Kidney (tissue), 14 donors: ENCODE results near the gene ZNF827. TPM values are rescaled to one million over a fixed set of nuclear protein-coding genes. Genes with fewer than 3 reads are reported as not detected.

ENCODE experiments used
- DNase-seq, 5 donors: peaks; one replicate each; pipeline ENCODE4 v3.0.0-alpha.2; 2013 to 2020
- FAIRE-seq: peaks from 2 replicates; lab custom pipeline; 2012; peaks lifted over from hg19 to GRCh38; lab: Jason Lieb, UNC
- H3K27ac ChIP-seq, 2 donors: one replicate each; pipeline ENCODE4 v1.7.0; 2013; ENCODE audit warnings: low read depth in 2 of 2, low read length in 2 of 2, inconsistent platforms in 1 of 2
- H3K27me3 ChIP-seq: one replicate; pipeline ENCODE4 v1.7.1; 2013; ENCODE audit warnings: low read length, inconsistent platforms; ENCODE audit not compliant: control insufficient read depth, insufficient read depth
- H3K36me3 ChIP-seq, 3 donors: one replicate each; pipeline versions ENCODE4 v1.7.0 to v1.7.1; 2013; ENCODE audit warnings: low read length in 3 of 3, control low read depth in 1 of 3, inconsistent platforms in 1 of 3; ENCODE audit not compliant: insufficient read depth in 3 of 3, control insufficient read depth in 2 of 3
- H3K4me1 ChIP-seq, 3 donors: one replicate each; pipeline versions ENCODE4 v1.7.0 to v1.7.1; 2013; ENCODE audit warnings: low read length in 3 of 3, inconsistent platforms in 1 of 3, low read depth in 1 of 3; ENCODE audit not compliant: control insufficient read depth in 2 of 3, insufficient read depth in 2 of 3
- H3K4me3 ChIP-seq, 3 donors: one replicate each; pipeline versions ENCODE4 v1.7.0 to v1.8.1; 2013; ENCODE audit warnings: low read length in 3 of 3, control low read depth in 1 of 3, inconsistent platforms in 1 of 3
- H3K9ac ChIP-seq, 3 donors: one replicate each; pipeline versions ENCODE4 v1.7.0 to v1.7.1; 2013; ENCODE audit warnings: low read length in 3 of 3, control low read depth in 1 of 3, inconsistent platforms in 1 of 3
- H3K9me3 ChIP-seq, 3 donors: one replicate each; pipeline versions ENCODE4 v1.7.0 to v1.7.1; 2013; ENCODE audit warnings: low read length in 3 of 3, control low read depth in 1 of 3, inconsistent platforms in 1 of 3; ENCODE audit not compliant: control insufficient read depth in 2 of 3, insufficient read depth in 1 of 3
- intact Hi-C: fragments of 100-400 bp; cut with DNase I; formaldehyde crosslinking; loops from one replicate; pipeline ENCODE4 v1.11.1; 2022
- polyA plus RNA-seq: library from polyadenylated mRNA; stranded (reverse); fragments of 350-450 nt; fragmentation: Illumina TruSeq; extraction: RNeasy Lipid Tissue Mini Kit (QIAGEN cat#74804); gene quantifications from one replicate; pipeline ENCODE4 v1.2.3, GENCODE V29; 2014; ENCODE audit warnings: low read depth, low replicate concordance; ENCODE audit not compliant: insufficient read depth
- total RNA-seq: library from RNA; stranded (reverse); fragmentation: NEBNext Ultra II Directional; extraction: Animal tissue kit (Norgen Biotek cat#: 25700); gene quantifications from one replicate; pipeline ENCODE4 v1.2.1, GENCODE V29; 2021
- TF ChIP-seq, protein P1 (sequence below): IDR thresholded peaks from 3 replicates; pipeline ENCODE4 v1.5.1; 2012; ENCODE audit warnings: mild to moderate bottlenecking, moderate library complexity, borderline replicate concordance; ENCODE audit not compliant: insufficient read depth; ENCODE audit errors: extremely low read depth
- donor health status: control.
- donor health status: control.
- donor health status: control.
- donor health status: control.
- donor health status: control.
- donor health status: DM: yes; HTN: yes; CAD: no.
- donor health status: Normal renal cell carcinoma (clear cell type).

Gene ZNF827
- total and polyA plus RNA-seq, 2 donors from 2014 or later = 3.5 to 22.6 TPM

DNA sequence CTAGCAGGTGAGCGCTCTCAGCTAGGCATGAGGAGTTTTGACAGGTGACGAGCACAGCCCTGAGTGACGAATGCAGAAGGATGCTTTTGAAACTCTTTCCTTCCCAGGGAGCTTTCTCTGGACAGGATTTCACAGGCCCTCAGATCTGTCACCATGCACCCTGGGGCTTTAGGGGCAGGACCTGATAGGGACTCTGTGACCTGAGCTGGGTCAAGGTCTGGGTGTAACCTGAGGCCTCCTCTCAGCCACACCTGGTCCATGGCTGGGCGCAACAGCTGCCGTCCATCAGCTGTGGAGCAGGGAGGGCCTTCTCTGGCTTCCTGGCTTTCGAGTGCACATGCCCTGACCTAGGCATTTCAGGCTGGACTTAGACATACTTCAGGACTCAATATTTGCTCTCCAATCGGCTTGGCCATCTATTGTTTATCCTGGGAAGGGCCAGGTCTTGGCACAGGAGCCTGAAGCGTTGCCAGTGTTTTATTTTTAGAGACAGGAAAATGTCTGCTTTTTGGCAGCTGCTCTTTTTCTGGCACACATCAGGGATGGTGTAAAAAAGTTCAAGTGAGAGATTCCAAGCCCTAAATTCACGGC is 202.3 kb downstream of the ZNF827 start:
- no peak overlapping the region for H3K9ac ChIP-seq
- no peak for FAIRE-seq
- no peaks in the 10 kb centered on the region for H3K9me3 ChIP-seq
- H3K27ac ChIP-seq = peak overlapping the region; percentile 62 to 63
- no peaks in the 10 kb centered on the region for H3K27me3 ChIP-seq
- DNase-seq = peak in 3 of 5 donors; percentile 36 to 69 (median 43)
- no peak overlapping the region for H3K4me3 ChIP-seq
- peaks cover 4 to 25% (median 16%) of the 10 kb centered on the region in 3 donors for H3K4me1 ChIP-seq
- TF ChIP-seq, protein P1, sequence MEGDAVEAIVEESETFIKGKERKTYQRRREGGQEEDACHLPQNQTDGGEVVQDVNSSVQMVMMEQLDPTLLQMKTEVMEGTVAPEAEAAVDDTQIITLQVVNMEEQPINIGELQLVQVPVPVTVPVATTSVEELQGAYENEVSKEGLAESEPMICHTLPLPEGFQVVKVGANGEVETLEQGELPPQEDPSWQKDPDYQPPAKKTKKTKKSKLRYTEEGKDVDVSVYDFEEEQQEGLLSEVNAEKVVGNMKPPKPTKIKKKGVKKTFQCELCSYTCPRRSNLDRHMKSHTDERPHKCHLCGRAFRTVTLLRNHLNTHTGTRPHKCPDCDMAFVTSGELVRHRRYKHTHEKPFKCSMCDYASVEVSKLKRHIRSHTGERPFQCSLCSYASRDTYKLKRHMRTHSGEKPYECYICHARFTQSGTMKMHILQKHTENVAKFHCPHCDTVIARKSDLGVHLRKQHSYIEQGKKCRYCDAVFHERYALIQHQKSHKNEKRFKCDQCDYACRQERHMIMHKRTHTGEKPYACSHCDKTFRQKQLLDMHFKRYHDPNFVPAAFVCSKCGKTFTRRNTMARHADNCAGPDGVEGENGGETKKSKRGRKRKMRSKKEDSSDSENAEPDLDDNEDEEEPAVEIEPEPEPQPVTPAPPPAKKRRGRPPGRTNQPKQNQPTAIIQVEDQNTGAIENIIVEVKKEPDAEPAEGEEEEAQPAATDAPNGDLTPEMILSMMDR = no peak
- H3K36me3 ChIP-seq = no peaks in the 10 kb centered on the region
- intact Hi-C loops = no loop called here

GRCh38 chr4:145735827-145736226 is 202.8 kb downstream of the ZNF827 start:
- Histone ChIP-seq H3K9me3 (no peaks in the 10 kb centered on the region), H3K27ac (peak overlapping the region in 1 of 2 donors; percentile 62), H3K9ac (no peak overlapping the region), H3K27me3 (no peaks in the 10 kb centered on the region), H3K4me3 (no peak overlapping the region), H3K4me1 (peaks cover 4 to 25% (median 21%) of the 10 kb centered on the region in 3 donors), H3K36me3 (no peaks in the 10 kb centered on the region)
- intact Hi-C loops = no loop called here
- no peak for FAIRE-seq
- no peak for DNase-seq
- TF ChIP-seq, protein P1 = no peak

GRCh38 chr4:145735347-145735675 is 203.3 kb downstream of the ZNF827 start:
- H3K36me3 ChIP-seq = no peaks in the 10 kb centered on the region
- H3K27me3 ChIP-seq = no peaks in the 10 kb centered on the region
- FAIRE-seq (no peak), DNase-seq (peak in 2 of 5 donors; percentile 18 to 40)
- H3K4me1 ChIP-seq = peaks cover 6 to 26% (median 26%) of the 10 kb centered on the region in 3 donors
- no peaks in the 10 kb centered on the region for H3K9me3 ChIP-seq
- peak overlapping the region in 1 of 2 donors; percentile 97 for H3K27ac ChIP-seq
- H3K4me3 ChIP-seq = no peak overlapping the region
- intact Hi-C loops = no loop called here
- H3K9ac ChIP-seq = no peak overlapping the region
- TF ChIP-seq, protein P1 = no peak
